Forelimb muscle (tissue), 1 donor: Measurements from ENCODE around the gene ARHGEF11. TPM values are rescaled to one million over a fixed set of nuclear protein-coding genes. Genes with fewer than 3 reads are reported as not detected.

Experiments used
- DNase-seq: peaks from one replicate; pipeline ENCODE4 v3.0.0-alpha.2; 2013; ENCODE audit warnings: low read depth
- polyA plus RNA-seq: library from polyadenylated mRNA; unstranded; fragments of 120-200 nt; gene quantifications from one replicate; pipeline ENCODE4 v1.2.1, GENCODE V29; 2013; ENCODE audit not compliant: insufficient read length

ARHGEF11 gene
- polyA plus RNA-seq, 1 donor, result 20.0 TPM

DNA sequence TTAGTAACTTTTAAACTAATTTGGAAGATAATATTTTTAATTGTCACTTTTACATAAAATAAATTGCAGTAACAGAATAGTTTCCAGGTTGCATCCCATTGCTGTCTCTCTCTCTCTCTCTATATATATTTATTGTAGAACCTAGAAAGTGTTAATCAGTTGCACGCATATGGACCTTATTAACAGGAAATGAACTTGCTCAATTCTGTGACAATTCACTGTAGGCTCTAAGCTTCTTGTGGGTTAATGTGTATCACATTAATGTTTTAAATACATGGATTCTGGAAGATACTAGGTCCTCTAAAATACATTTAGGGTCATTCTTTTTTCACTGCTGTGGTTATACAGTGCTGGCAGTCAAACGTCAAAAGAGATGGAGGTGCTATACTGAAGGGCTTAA, 92.0 kb downstream of the ARHGEF11 start:
- DNase-seq, result no peak

DNA sequence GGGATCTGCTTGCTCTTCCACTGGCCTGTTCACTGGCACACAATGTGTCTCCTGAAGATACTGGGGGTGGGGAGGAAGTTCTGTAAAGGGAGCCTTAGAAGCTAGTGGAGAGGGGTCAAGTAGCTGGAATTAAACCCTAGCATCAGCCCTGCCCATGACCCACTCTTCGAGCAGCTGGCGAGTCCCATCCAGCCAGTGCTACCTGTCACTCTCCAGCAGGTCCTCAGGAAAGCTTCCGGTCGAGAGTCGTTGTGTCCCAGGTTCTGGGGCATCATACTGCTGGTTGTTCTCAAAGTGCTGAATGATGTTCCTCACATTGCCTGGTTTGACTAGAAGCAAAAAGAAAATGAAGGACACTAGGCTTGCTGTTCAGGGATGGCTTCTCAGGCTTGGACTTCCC, 94.2 kb downstream of the ARHGEF11 start:
- no peak for DNase-seq

DNA sequence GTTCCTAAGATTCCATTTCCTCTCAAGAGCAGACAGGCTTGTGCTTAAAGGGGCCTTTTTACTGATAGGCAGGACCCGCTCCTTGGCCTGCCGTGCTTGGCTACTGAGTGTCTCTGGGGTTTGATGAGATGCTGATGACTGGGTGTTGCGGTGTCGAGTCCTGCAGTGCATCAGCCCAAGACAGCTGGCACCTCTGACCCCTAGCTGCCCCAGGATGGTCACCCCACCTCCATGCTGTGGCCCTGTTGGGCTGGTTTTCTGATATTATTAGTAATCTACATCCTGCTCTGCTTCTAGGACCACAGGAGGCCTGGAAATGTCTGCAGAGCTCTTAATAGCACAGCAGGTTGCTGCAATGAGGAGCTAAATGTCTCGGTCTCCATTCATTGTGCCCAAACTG, 96.4 kb downstream of the ARHGEF11 start:
- DNase-seq, result no peak

DNA sequence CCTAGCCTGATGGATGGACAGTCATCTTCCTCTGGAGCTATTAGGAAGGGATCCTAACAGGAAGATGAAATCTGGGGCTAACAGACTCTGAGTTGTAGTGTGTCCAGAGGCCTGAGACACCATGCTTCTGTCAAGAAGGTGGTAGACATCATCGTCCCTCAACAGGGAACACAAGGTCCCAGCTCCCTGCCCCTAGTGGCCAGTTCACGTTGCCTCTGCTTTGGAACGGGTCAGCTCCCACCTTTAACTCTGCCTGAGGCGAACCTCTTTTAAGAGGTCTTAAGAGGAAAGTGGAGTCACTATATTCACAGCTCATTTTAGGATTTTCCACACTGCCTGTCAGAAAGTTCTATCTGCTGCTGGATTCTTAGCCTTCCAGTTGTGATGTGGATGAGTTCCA, 96.8 kb downstream of the ARHGEF11 start:
- no peak for DNase-seq

DNA sequence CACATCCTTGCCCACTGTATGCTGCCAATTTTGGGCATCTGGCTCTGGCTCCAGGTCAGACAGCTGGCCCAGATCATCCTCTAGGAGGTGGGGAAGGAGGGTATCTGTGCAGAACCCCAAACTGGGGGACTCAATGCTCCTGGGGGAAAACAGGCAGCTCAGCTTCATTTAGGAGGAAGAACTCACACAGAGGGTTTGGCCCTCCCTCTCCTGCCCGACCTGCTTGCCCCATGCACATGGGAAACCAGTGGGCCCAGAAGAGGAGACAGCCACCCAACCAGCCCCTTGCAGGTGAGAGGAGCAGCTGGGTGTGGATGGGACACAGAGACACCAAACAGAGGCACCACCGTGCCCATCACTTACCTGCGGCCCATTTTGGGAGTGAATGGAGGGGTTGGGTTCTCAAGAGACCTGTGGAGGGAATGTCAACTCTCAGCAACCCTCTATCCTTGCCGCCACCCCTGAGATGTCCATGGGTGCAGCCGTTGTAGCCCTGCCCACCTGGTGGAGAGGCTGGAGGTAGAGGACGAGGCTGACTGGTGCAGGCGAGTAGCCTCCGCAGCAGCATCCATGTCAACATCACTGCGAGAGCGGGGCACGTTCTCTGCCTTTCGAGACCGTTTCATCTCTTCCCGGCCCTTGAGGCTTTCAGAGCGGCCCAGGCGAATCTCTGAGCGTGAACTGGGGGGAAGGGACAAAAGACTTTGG, 97.6 kb downstream of the ARHGEF11 start:
- no peak for DNase-seq

DNA sequence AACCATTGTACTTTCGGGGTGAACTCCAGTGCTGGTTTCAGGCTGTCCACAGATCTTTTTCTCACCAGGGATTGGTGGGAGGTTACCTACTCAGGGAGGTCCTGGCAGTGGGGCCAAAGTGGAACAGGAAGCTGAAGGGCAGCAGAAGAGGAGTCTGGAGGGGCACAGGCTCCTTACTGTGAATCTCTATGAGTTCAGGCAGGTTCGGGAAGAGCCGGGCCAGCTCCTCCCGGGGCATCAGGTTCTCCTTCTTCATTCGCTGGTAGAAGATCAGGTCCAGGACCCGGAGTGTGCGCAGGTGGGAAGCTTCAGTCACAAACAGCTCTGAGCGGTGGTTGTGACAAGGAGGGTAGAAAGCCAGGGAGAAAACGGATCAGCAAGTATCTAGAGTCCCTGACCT, 98.4 kb downstream of the ARHGEF11 start:
- DNase-seq, result no peak

DNA sequence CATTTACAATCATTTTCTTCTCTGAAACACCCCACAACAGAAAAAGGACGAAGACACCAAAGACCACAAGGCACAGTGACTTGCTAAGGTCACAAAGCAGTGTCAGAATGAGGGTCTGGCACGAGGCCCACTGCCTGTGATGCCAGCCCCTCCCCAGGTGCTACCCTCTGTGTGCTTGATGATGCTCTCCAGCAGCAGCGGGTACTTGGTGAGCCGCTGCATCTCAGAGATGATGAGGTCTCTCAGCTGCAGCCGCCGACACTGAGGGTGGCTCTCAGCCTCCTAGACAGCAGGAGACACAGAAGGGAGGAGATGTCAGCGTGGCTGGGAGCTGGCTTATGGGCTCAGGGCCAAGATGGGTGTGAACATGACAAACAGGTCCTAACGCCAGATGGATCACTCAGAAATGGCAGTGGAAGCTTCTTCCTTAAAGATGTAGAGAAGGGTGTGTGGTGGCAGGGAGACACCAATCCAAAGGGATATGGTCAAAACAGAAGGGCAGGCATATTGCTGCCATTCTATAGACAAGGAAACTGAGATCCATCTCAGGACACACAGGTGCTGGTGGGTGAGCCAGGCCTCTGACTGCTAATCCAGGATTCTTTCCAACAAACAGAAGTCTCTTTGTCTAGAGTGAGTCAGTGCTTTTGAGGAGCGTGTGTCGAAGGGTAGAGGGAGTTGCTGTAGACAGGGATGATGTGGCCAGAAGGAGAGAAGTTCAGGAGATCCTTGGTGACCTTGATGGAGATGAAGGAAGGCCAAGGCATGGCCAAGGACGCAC, 99.5 kb downstream of the ARHGEF11 start:
- DNase-seq, result no peak

DNA sequence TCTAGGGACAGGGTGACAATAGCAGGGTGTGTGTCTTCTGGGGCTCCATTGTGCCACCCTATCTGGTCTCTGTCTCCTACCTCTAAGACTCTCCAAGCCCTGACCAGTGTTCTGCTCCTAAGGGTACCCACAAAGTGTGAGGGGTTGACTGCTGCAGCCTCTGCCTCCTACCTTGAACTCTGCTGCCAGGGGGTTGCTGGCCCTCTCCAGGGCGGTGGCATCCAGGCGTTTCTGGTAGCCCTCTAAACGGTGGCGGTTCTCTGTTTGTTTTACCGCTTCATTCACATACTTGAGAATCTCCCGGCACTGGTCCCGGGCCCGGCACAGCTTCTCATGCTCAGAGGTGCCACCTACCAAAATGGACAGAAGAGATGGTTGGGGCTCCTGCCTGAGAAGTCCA, 100.7 kb downstream of the ARHGEF11 start:
- no peak for DNase-seq

DNA sequence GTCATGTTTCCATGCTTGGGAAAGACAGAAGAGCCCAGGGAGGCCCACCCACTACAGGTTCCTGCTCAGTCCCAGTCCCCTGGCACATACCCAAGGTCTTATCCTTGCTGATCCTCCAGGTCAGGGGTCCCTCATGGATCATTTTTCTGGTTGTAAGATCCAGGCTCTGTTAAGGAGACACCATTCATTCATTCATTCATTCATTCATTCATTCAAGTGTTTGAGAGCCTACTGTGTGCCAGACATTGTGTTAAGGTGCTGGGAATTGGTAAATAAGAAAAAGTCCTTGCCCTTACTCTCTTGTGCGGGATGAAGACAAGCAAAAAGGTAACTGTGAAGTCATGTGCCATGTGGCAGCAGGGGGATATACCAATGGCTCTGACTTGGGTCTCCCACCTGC, 101.3 kb downstream of the ARHGEF11 start:
- no peak for DNase-seq

DNA sequence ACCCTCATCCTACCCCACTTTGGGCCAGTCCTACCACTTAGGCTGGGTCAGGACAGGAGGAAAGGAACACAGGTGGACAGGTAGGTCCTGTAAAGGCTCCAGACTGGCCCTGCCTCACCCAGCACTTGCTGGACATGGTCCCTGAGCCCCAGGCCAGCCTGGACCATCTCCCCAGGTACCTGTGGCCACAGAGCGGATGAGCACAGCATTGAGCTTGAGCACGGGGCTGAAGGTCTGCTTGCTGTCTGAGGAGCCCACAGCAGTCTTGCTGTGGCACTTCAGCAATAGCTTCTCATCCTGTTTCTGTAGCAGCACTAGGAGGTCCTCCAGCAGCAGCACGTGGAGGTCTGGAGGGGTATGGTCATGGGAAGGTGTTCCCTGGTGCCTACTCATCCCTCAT, 101.8 kb downstream of the ARHGEF11 start:
- no peak for DNase-seq

DNA sequence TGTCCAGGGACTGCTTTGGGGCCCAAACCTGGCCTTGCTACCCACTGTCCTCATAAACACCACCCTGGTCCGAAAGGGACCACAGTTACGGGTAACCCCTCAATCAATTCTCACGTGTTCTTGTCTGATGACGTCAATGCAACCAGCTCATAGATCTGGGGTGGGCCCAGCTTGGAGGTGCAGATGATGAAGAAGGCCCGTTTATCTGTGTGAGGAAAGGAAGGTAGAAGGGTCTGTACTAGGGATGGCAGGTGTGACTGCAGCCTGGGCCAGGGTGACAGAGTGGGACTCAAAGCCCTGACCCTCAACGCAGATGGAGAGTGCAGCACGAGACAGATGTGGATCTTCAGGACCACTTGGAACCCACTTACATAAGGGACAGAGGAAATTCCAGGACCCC, 103.0 kb downstream of the ARHGEF11 start:
- DNase-seq, result no peak

DNA sequence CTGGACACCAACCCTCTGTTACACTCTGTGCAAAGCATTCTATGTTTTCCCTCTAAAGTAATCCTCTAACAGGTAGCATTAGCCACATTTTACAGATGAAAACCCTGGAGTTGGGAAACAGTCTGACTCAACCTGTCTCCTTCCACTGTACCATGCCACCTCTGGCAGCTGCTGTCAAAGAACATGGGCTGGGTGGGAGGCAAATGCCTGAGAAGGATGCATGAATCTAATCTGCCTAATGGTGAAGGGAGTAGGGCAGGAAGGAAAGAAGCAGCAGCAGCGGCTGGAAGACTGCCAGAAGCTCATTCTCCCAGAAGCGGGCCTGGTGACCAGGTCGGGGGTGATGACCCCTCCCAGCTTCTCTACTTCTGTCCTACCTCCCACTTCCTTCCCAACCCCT, 103.4 kb downstream of the ARHGEF11 start:
- no peak for DNase-seq

DNA sequence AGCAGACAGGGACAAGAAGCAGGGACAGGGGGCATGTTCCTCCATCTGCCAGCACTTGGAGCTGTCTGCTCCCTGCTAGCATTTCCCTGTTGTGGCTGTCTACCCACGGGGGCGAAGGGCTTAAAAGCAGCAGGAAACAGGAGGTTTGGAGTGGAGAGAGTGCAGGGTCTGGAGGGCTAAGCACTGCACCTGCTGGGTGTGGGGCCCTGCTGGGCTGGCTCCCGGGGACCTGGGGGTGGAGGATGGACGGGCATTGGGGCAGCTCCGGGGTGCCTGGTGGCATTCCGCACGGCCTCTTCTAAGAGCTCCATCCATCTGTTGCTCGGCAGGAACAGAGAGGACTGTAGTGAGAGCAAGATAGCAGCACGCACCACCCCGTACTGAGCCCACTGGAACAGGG, 103.9 kb downstream of the ARHGEF11 start:
- DNase-seq, result no peak

DNA sequence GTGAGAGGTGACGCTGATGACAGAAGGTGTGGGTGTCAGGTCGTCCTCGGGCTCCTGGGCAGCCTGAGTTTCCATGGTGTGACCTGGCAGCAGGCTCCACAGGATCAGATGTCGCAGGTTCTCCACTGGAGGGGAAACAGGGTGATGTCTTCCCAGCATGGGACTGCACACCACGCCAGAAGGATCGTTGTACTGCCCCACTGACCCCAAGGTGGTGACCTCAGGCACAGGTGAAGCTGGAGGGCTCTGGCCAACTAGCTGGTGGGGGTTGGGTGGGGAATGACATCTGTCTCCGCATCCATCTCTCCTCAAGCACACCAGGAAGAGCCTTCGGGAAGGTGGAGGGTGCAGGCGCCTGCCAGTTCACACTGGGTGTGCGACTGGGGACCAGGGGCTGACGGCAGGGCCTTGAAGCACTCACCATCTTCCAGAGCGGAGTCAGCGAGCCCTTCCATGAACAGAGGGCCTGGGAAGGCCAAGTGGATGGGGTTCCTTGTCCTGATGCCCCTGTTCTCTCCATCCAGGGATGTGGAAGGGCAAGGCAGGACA, 105.7 kb downstream of the ARHGEF11 start:
- DNase-seq, result no peak

DNA sequence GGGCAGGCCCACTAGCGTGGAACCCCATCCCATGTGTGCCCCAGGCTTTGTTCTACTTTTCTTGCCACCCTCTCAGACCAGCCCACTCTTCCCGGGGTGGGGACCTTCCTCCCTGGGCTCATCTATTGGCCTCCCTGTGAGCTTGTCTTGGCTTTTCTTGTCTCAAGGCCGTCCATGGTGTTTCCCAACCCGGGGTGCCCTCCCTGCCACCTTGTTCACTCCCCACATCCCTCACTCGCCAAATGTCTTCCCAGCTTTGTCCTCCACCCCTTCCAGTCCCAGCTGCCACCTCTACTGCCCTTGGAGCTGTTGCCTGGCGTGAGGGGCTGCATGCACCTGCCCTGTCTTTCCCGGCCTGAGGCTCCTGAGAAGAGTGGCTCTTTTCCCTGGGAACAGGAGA, 106.7 kb downstream of the ARHGEF11 start:
- no peak for DNase-seq

DNA sequence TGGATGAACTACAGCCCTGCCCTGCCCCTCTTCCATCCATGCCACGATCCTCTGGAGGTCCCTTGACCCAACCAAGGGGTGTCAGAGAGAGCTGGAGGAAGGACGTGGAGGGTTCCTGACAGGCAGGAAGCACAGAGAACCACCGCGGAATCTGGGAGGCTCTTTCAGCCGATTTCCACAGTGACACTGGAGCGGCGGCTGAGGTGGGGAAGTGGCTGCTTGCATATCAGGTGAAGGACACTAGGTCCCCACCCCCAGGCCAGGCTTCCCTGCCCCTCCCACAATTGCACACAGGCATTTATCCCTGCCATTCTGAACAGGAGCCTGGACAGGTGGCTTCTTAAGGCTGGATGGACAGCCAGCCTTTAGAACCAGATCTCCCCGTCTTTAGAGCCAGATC, 107.7 kb downstream of the ARHGEF11 start:
- no peak for DNase-seq

DNA sequence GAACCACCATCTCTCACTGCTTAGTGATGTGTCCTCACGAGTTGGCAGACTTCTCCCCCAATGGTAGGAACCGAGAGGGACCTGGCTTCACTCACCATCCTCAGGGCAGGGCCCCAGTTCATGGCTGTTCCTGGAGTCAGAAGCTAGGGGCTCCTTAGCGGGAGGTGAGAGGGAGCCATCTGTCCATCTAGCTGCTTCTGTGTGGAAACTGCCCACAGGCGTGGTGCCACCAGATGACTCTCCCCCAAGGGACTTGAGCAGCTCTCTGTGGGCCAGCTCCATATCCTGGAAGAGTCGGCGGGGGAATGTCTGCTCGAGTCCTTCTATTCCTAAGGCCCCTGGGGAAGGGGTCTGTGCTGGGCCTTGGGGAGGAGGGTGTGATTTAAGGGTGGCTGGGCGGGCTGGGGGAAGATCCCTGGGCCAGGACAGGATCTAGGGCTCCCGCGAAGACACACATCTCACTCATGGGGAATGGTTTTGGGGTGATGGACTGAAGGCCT, 108.8 kb downstream of the ARHGEF11 start:
- DNase-seq, result no peak

DNA sequence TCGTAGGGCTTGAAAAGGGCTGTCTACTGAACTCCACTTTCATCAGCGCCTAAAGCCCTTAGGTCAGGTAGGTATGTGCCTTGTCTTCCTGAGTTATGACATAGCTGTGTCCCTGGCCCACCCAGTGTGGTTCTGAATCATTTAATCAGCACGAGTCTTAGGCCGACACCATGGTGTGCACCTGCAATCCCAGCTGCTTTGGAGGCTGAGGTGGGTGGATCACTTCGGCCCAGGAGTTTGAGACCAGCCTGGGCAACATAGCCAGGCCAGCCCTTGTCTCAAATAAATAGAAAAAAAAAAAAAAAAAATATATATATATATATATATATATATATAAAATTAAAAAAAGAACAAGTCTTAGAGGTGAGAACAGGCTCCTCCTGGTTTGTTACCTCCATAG, 109.4 kb downstream of the ARHGEF11 start:
- no peak for DNase-seq

DNA sequence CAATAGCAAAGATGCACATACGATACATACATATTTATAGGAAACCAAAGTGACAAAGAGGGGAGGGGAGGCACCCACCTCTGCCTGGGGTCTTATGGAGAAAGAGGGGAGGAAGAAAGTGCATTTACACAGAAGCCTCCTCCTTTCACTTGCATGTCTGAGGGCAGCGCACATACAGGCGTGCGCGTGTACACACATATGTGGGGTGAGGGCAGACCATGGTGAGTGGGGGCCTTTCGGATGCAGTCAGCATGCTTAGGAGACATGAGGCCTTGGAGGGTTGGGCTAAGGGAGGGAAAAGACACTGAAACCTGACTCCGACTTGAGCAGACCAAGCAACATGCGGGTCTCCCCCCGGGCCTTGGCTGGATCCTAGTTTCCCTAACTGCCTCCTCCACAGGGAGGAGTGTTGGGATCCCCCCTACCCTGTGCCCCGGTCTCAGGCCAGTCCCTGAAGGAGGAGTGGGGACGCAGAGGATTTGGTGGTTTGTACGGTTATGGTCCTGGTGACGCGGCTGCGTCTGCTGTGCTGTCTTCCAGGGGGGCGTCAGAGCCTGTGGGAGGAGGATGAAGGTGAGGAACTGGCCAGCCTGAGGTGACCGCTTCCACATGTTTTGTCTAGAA, 109.9 kb downstream of the ARHGEF11 start:
- DNase-seq, result no peak

DNA sequence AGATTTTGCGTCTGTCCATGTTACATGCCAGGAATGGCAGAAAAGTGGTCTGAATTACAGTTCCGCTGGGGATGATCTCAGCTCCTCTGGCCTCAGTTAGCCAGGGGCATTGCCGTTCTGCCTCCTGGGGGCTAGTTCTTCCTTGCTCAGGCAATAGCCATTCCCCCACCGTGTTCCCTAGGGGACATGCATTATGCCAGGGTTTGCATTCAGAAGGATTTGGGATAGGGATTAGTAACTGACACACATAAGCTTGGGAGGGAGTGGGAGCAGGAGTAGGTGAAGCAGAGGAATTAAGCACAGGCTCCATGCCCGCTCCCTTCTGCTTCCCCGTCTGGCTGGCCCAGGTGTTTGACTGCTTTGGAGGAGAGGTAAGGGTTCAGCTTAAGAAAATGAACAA, 112.4 kb downstream of the ARHGEF11 start:
- no peak for DNase-seq

DNA sequence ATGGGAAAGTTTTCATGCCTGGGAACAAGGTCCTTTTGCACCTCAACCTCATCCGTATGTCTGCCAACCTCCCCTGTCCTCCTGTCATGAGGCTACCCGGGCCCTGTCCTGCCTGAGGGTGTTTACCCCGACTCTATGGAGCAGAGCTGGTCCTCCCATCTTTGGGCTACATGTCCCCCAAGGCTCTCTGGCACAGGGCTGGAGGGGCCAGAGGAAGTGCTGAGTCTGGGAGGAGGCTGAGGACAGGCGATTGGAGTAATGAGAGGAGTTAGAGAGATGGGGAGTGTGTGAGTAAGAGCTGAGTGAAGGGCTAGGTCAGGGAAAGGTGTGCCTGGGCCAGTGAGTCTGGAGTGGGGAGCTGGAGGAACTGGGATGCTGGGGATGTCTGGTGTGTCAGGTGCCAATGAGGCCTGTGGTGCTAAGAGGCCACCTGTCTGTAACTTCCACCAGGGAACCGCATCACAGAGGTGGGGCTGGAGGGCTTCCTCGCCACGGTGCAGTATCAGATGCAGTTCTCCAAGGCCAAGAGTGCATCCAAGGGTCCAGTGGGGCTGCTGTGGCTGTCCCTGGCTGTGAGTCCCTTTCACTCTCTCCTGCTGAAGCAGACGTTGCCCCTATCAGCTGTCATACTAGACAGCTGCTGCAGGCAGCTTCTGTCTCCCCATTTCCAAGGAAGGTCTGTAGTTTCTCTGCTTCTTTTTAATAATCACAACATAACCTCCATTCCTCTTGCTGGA, 113.4 kb downstream of the ARHGEF11 start:
- DNase-seq, result no peak
